PFSK-1 (cell line): ENCODE data around the gene OSBPL8.

ENCODE experiments used
- FOXP2 ChIP-seq: optimal IDR thresholded peaks from 2 replicates; pipeline ENCODE3; 2011; ENCODE audit warnings: borderline replicate concordance, control low read depth, inconsistent platforms; ENCODE audit not compliant: insufficient read depth; ENCODE audit errors: extremely low read length, extremely low read depth
- POLR2AphosphoS5 ChIP-seq: IDR thresholded peaks from 2 replicates; pipeline ENCODE4 v1.6.1; 2012; ENCODE audit warnings: low read depth, mild to moderate bottlenecking, control low read depth, low read length, moderate library complexity
- SIN3A ChIP-seq: IDR thresholded peaks from 2 replicates; pipeline ENCODE4 v1.6.1; 2012; ENCODE audit warnings: mild to moderate bottlenecking, low read length, moderate library complexity, borderline replicate concordance; ENCODE audit not compliant: insufficient read depth
- TAF1 ChIP-seq: IDR thresholded peaks from 2 replicates; pipeline ENCODE4 v1.6.1; 2012; ENCODE audit warnings: low read length, control low read depth, borderline replicate concordance; ENCODE audit not compliant: insufficient read depth
- TF ChIP-seq, protein P1 (sequence below), 2 experiments: IDR thresholded peaks; 2 replicates each; pipeline versions ENCODE4 v1.6.1 to v1.8.0; 2011 to 2012; ENCODE audit warnings: low read depth in 2 of 2, low read length in 2 of 2, control low read depth in 1 of 2, inconsistent platforms in 1 of 2, mild to moderate bottlenecking in 1 of 2, moderate library complexity in 1 of 2; ENCODE audit not compliant: insufficient read depth in 1 of 2

The OSBPL8 gene

DNA sequence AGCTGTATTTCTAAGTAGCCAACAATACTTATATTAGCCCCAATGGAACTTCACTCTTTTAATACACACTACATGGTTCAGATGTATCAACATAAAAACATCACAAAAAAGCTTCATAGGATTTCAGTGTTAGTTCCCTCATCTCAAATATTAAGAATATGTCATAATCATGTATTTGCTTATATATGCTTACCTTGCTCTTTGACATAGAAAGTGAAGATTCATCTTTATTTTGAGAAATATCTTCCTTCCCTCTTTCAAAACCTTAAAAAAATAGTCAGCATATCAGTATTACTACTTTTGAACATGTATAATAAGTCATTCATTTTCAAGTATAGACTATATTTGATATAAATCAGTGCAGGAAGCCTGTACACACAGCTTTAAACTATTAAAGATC lies 149.2 kb downstream of the OSBPL8 start:
- TF ChIP-seq SIN3A, result no peak
- TF ChIP-seq TAF1, result no peak
- TF ChIP-seq, protein P1, sequence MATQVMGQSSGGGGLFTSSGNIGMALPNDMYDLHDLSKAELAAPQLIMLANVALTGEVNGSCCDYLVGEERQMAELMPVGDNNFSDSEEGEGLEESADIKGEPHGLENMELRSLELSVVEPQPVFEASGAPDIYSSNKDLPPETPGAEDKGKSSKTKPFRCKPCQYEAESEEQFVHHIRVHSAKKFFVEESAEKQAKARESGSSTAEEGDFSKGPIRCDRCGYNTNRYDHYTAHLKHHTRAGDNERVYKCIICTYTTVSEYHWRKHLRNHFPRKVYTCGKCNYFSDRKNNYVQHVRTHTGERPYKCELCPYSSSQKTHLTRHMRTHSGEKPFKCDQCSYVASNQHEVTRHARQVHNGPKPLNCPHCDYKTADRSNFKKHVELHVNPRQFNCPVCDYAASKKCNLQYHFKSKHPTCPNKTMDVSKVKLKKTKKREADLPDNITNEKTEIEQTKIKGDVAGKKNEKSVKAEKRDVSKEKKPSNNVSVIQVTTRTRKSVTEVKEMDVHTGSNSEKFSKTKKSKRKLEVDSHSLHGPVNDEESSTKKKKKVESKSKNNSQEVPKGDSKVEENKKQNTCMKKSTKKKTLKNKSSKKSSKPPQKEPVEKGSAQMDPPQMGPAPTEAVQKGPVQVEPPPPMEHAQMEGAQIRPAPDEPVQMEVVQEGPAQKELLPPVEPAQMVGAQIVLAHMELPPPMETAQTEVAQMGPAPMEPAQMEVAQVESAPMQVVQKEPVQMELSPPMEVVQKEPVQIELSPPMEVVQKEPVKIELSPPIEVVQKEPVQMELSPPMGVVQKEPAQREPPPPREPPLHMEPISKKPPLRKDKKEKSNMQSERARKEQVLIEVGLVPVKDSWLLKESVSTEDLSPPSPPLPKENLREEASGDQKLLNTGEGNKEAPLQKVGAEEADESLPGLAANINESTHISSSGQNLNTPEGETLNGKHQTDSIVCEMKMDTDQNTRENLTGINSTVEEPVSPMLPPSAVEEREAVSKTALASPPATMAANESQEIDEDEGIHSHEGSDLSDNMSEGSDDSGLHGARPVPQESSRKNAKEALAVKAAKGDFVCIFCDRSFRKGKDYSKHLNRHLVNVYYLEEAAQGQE (IDR thresholded peaks at IDR 0.05; ENCODE audit: insufficient read depth in 1 of 2, low read depth in 2 of 2, low read length in 2 of 2), result no peak
- TF ChIP-seq FOXP2, result no peak
- TF ChIP-seq POLR2AphosphoS5, result no peak

DNA sequence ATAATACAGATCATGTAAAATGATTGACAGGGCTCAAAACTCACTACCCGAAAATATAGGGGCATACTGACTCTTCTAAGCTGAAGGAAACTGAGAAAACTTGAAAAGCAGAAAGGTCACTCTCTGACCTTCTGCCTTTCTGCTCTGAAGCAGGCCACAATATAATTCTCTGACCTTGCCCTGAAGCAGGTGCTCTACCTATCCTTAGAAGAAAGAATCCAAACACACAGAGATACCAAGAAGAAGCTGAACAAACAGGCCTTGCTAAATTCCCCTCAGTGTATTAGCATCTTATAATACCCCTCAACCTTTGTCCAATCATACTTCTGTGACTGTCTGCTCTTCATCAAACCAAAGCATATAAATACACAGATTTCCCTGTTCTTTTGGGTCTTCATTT lies 150.5 kb downstream of the OSBPL8 start:
- TF ChIP-seq POLR2AphosphoS5 (no peak), FOXP2 (no peak), SIN3A (no peak)

DNA sequence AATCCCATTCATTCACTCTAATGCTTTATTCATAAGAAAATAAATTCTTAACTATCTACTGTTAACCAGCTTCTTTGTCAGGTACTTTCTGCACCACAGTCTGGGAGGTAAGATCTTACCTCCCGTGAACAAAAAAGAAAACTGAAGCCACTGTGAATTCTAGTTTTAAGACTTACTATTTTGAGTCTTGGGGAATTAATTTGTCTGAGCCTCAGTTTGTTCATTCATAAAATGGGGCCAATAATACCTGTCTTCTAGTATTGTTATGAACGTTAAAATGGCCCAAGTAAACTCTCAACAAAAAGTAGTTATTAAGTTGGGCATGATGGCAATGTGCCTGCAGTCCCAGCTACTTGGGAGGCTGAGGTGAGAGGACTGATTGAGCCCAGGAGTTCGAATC lies 151.9 kb downstream of the OSBPL8 start:
- no peak for TF ChIP-seq POLR2AphosphoS5
- TF ChIP-seq SIN3A, result no peak
- TF ChIP-seq, protein P1 (IDR thresholded peaks at IDR 0.05; ENCODE audit: insufficient read depth in 1 of 2, low read depth in 2 of 2, low read length in 2 of 2), result no peak
- TF ChIP-seq TAF1, result no peak
- no peak for TF ChIP-seq FOXP2

DNA sequence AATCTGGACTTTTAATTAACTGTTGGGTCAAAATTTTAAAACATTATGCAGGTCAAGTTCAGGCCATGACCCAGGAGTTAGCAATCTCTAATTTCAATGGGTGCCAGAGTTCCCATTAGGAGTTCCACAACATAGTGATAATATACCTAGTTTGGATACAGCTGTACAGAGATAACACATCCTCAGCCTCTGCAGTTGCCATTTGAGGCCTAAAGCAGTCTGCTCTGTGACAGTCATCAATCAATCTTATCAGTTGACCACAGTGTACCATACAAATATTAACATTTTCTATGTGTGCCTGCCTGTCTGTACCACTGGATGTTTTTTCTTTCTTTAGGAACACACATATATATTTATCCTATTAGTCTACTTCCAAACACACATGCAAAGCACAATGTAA lies 157.3 kb downstream of the OSBPL8 start:
- TF ChIP-seq, protein P1 (IDR thresholded peaks at IDR 0.05; ENCODE audit: insufficient read depth in 1 of 2, low read depth in 2 of 2, low read length in 2 of 2), result no peak
- TF ChIP-seq SIN3A, result no peak
- TF ChIP-seq POLR2AphosphoS5, result no peak
- no peak for TF ChIP-seq TAF1
- TF ChIP-seq FOXP2, result no peak

DNA sequence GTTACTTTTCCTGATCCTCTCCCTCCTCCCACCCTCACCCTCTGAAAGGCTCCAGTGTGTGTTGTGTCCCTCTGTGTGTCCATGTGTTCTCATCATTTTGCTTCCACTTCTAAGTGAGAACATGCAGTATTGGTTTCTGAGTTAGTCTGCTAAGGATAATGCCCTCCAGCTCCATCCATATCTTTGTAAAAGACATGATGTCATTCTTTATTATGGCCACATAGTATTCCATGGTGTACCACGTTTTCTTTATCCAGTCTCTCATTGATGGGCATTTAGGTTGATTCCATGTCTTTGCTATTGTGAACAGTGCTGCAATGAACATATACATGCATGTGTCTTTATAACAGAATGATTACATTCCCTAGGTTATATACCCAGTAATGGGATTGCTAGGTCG lies 159.4 kb downstream of the OSBPL8 start:
- TF ChIP-seq POLR2AphosphoS5, result no peak
- TF ChIP-seq SIN3A, result no peak
- TF ChIP-seq FOXP2, result no peak
- TF ChIP-seq TAF1, result no peak
- TF ChIP-seq, protein P1 (IDR thresholded peaks at IDR 0.05; ENCODE audit: insufficient read depth in 1 of 2, low read depth in 2 of 2, low read length in 2 of 2), result no peak
